NOMO-1 treated with dmso at 0.1 percent for 144 hours (cell line): ENCODE results near the gene SDC1.
"Not testable (repeated sequence)": the region's sequence is repeated elsewhere in the genome, so short reads cannot be mapped to it uniquely, and the experiment has no call there.

Experiments
- DNase-seq: peaks from one replicate; lab custom pipeline; 2025; ENCODE audit not compliant: unreplicated experiment; lab: John Stamatoyannopoulos, UW

The SDC1 gene, protein sequence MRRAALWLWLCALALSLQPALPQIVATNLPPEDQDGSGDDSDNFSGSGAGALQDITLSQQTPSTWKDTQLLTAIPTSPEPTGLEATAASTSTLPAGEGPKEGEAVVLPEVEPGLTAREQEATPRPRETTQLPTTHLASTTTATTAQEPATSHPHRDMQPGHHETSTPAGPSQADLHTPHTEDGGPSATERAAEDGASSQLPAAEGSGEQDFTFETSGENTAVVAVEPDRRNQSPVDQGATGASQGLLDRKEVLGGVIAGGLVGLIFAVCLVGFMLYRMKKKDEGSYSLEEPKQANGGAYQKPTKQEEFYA

GRCh38 chr2:20224716-20225293, at the start of gene SDC1:
TSS of gene SDC1 (minus strand) at chr2:20225130. CDS start at chr2:20224867, 263 bp downstream.
- no peak for DNase-seq

DNA sequence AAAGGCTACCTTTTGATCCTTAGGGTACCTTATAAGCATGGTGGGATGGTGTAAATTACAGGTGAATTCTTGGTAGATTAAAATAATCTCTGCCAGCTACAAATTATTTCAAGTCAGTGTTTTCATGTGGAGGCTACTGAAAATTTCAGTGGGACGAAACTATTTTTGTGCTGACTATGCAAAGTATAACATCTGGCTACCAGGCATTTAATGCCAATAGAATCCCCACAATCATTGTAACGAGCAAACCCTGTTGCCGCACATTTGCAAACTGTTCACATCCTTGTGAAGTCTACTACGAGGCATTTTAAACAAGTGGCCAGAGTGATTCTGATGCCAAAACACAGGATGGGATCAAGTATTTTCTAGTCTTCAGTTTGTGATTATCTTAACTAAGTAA, 48.1 kb upstream of the SDC1 start:
- DNase-seq = no peak

DNA sequence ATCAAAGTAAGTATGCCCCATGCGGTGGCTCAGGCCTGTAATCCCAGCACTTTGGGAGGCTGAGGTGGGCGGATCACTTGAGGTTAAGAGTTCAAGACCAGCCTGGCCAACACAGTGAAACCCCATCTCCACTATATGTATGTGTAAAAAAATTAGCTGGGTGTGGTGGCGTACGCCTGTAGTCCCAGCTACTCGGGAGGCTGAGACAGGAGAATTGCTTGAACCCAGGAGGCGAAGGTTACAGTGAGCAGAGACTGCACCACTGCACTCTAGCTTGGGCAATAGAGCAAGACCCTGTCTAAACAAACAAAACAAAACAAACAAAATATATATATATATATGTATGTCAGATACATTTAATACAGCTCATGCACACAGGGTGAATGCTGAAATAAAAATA, 43.4 kb upstream of the SDC1 start:
- not testable (repeated sequence) for DNase-seq

DNA sequence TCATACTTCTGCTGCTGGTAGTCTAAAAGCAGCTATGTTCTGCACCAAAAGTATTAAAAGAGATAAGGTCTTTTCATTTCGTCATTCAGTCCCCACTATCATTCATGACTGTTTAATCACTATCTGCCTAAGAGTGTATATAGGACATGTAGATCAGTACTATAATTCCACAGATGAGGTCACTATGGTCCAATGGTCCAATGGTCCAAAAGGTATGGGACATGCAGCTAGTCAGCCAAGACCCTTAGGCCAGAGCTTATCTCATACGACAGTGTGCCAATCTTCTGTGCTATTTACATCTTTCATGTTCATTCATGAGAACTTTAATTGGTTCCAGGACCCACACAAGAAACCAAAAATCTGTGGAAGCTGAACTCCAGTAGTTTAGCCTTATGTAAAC, 42.6 kb upstream of the SDC1 start:
- DNase-seq = no peak

GRCh38 chr2:20264629-20265028, 39.7 kb upstream of the SDC1 start:
- no peak for DNase-seq

DNA sequence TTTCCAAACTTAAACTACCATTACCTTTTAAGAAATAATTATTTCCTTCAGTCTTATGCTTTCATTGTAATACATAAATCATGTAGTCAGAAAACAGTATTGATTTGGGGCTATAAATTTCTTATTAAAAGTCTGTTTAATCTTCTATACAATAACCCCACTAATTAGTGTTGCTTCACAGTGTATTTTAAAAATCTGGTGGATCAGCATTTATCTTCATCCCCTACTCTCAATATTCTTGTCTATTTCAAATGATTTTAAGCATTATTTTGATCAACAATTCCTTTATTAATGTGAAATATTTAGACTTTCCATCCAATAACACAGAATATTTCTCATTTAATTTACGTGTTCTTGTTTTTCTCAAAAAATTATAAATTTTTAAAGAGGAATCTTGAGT, 32.5 kb upstream of the SDC1 start:
- no peak for DNase-seq

- no peak for DNase-seq
These were observed 29.8 kb upstream of the SDC1 start for GRCh38 chr2:20254731-20255130.

GRCh38 chr2:20250436-20250835, 25.5 kb upstream of the SDC1 start:
- DNase-seq = no peak

GRCh38 chr2:20249170-20249569, 24.2 kb upstream of the SDC1 start:
- no peak for DNase-seq

GRCh38 chr2:20247084-20247483, 22.2 kb upstream of the SDC1 start:
- DNase-seq = no peak

- DNase-seq = not testable (repeated sequence)
These were observed 18.7 kb upstream of the SDC1 start for GRCh38 chr2:20243637-20244036.

- DNase-seq = no peak
These were observed 17.9 kb upstream of the SDC1 start for GRCh38 chr2:20242727-20243377.

- no peak for DNase-seq
These were observed 17.2 kb upstream of the SDC1 start for GRCh38 chr2:20241973-20242726.

DNA sequence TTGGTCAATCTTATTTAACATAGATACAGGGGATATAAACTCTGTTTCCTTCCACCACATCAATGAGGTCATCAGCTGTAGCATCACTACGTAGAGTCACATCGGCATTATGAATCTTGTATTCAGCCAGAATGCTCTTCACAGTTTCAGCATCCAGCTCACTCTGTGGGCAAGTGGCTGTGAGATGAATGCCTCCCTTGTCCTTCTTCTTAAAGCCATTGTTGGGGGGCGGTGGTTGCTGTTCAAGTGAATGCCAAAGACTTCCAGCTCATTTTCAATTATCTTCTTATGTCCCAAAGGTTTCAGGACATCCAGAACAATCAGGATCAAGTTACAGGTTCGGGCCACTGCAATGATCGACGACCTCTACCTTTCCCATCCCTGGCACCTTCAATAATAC, 15.4 kb upstream of the SDC1 start:
- DNase-seq = not testable (repeated sequence)

- no peak for DNase-seq
These were observed 11.6 kb upstream of the SDC1 start for GRCh38 chr2:20236496-20236895.

GRCh38 chr2:20235655-20236305, 10.8 kb upstream of the SDC1 start:
- no peak for DNase-seq

GRCh38 chr2:20234597-20234996, 9.7 kb upstream of the SDC1 start:
- not testable (repeated sequence) for DNase-seq

- no peak for DNase-seq
These were observed 7.9 kb upstream of the SDC1 start for GRCh38 chr2:20232837-20233207.

DNA sequence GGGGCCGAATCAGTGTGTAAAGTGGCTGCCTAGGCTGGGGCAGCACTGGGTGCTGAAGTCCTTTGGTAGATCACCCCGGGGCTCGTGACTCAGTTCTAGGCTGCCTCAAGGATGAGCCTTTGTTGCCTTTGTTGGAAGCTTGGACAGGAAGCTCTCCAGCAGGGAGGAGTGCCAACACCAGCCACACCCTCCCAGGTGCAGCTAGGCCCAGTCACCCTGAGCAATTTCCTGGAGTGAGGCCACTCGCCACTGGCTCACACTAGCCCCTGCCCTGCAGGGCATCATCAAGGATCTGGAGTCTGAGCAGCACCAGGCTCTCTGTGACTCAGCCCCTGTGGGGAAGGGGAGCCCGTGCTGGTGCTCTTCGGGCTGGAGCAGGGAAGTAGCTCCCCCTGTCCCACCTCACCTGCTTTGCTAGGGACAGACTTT, 6.7 kb upstream of the SDC1 start:
- DNase-seq = no peak

DNA sequence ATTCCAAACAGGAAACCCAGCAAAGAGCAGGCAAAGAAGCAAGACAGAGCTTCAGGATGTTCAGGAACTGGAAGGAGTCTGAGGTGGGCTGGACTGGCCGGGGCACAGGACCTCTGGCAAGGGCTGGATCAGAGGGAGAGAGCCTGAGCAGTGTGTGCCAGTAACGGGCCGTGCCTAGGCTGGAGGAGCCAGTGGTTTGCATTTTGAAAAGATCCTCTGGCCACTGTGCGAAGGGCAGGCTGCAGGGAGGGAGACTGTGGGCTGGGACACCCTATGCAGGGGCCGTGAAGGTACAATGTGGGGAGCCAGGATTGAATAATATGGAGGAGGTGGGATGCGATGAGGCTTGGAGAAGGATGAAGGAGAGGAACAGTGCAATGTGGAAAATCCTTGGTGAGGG, 6.2 kb upstream of the SDC1 start:
- no peak for DNase-seq

DNA sequence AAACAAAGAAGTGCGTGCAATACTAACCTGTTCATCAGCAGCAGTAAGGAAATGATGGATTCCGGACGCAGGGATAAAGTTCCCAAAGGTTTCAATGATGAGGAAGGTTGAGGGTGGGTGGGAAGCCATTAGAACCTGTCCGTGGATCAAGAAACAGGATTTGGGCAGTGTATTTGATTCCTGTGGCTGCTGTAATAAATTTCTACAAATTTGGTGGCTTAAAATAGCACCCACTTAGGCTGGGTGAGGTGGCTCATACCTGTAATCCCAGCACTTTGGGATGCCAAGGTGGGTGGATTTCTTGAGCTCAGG, 5.1 kb upstream of the SDC1 start:
- DNase-seq = no peak
